ENCODE measurements around the gene COL23A1. TPM values are rescaled to one million over a fixed set of nuclear protein-coding genes. Genes with fewer than 3 reads are reported as not detected.

COL23A1 gene
- total and polyA plus RNA-seq, 4 donors: 0.76 to 4.4 (median 1.3) TPM

DNA sequence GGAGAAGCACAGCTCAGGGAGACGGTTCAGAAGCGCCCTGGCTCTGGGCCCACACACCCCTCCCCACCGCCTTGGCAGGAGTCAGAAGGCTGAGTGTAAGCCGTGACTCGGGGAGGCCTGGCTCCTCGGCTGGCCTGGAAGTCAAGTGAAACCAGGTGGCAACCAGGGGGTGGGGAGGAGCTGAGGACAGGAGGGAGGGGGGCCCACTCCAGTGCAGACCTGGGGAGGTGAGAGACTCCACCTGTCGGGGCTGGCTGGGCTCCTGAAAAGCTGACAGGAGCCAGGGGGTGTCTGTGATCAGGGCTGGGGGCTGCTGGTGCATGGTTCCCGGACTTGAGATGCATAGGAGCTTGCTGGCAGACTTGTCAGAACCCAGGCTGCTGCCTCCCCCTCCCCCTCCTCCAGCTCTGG is 207.4 kb downstream of the COL23A1 start:
- no peak overlapping the region for H3K9ac ChIP-seq (ENCODE audit: insufficient read depth in 1 of 2, low read length in 2 of 2)
- no peak overlapping the region for H3K4me3 ChIP-seq
- no peaks in the 10 kb centered on the region for H3K36me3 ChIP-seq (ENCODE audit: control insufficient read depth in 4 of 4, insufficient read depth in 4 of 4, low read length in 4 of 4)
- ATAC-seq (ENCODE audit: insufficient read depth, low FRiP score) (no peak), DNase-seq (peak; percentile 71 to 80 (median 75))
- peaks cover 0 to 69% (median 3%) of the 10 kb centered on the region in 5 donors for H3K4me1 ChIP-seq (ENCODE audit: control insufficient read depth in 5 of 5, insufficient read depth in 5 of 5, low read length in 5 of 5)
- no peaks in the 10 kb centered on the region for H3K9me3 ChIP-seq (ENCODE audit: control insufficient read depth in 4 of 4, insufficient read depth in 3 of 4, low read length in 3 of 4)
- peaks cover 0 to 19% (median 0%) of the 10 kb centered on the region in 3 donors for H3K27me3 ChIP-seq (ENCODE audit: control insufficient read depth in 3 of 3, insufficient read depth in 3 of 3, low read length in 2 of 3)
- WGBS, 2 donors: 71 to 78% methylated on average over 8 of the region's 8 CpGs
- TF ChIP-seq, protein P1, sequence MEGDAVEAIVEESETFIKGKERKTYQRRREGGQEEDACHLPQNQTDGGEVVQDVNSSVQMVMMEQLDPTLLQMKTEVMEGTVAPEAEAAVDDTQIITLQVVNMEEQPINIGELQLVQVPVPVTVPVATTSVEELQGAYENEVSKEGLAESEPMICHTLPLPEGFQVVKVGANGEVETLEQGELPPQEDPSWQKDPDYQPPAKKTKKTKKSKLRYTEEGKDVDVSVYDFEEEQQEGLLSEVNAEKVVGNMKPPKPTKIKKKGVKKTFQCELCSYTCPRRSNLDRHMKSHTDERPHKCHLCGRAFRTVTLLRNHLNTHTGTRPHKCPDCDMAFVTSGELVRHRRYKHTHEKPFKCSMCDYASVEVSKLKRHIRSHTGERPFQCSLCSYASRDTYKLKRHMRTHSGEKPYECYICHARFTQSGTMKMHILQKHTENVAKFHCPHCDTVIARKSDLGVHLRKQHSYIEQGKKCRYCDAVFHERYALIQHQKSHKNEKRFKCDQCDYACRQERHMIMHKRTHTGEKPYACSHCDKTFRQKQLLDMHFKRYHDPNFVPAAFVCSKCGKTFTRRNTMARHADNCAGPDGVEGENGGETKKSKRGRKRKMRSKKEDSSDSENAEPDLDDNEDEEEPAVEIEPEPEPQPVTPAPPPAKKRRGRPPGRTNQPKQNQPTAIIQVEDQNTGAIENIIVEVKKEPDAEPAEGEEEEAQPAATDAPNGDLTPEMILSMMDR (IDR thresholded peaks at IDR 0.05; ENCODE audit: control extremely low read depth, extremely low read depth): no peak
- H3K27ac ChIP-seq (ENCODE audit: low read depth in 1 of 2, low read length in 1 of 2): no peak overlapping the region

DNA sequence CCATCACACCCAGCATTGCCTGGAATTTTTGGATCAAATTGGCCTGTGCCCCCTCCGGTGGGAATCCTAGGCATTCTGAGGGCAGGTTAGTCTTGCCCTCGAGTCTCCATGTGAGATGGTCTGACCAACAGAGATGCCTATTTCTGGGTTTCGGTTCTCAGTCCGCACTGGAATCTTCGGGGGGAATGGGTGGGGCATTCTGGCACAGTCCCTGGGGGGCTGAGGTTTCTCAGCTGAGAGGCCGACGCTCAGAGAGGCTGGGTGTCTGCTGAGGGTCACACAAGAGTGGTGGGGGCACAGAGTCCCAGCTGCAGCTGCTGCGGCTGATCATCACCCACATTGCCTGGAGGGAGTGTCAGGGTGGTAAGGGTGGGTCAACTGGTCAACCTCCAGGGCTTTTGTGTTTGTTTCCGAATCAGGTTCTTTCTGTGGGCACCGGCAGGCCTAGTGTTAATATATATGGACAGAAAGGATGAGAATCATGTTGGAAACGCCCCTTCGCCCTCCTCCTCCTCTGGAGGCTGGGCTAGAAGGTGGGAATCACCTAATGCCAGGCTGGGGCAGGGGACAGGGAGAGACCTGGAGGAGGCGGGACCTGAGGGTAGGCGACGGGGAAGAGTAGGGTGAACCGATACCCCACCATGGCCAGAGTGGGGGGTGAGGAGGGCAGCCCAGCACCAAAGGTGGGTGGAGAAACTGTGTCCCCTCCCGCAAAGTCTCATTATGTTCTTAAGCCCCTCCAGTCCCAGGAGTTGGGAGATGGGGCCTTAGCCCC is 208.1 kb downstream of the COL23A1 start:
- Histone ChIP-seq H3K27ac (ENCODE audit: low read depth in 1 of 2, low read length in 1 of 2) (no peak overlapping the region), H3K4me3 (no peak overlapping the region), H3K27me3 (ENCODE audit: control insufficient read depth in 3 of 3, insufficient read depth in 3 of 3, low read length in 2 of 3) (peaks cover 0 to 16% (median 0%) of the 10 kb centered on the region in 3 donors), H3K9me3 (ENCODE audit: control insufficient read depth in 4 of 4, insufficient read depth in 3 of 4, low read length in 3 of 4) (no peaks in the 10 kb centered on the region), H3K4me1 (ENCODE audit: control insufficient read depth in 5 of 5, insufficient read depth in 5 of 5, low read length in 5 of 5) (peaks cover 0 to 73% (median 3%) of the 10 kb centered on the region in 5 donors), H3K36me3 (ENCODE audit: control insufficient read depth in 4 of 4, insufficient read depth in 4 of 4, low read length in 4 of 4) (no peaks in the 10 kb centered on the region), H3K9ac (ENCODE audit: insufficient read depth in 1 of 2, low read length in 2 of 2) (no peak overlapping the region)
- DNase-seq: no peak
- WGBS, 2 donors: 90 to 93% methylated on average over 17 of the region's 17 CpGs
- TF ChIP-seq, protein P1 (IDR thresholded peaks at IDR 0.05; ENCODE audit: control extremely low read depth, extremely low read depth): no peak
- no peak for ATAC-seq (ENCODE audit: insufficient read depth, low FRiP score)

DNA sequence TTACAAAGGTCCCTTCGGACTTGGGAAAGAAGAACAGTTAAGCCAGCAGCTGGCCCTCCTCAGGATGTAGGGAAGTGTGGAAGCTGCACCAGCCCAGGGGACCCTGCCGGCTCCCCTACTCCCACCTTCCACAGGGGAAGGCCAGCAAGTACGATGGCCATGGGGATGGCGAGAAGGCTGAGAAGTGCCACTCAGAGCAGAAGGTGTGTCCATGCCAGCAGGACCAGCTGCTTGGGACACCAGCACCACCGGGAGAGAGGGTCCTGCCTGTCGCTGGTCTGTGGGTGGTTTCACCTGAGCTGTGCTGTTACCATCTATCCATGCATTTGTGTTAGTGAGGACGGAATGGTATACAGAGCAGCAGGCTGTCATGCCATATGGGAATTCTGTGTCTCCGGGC is 209.0 kb downstream of the COL23A1 start:
- H3K36me3 ChIP-seq (ENCODE audit: control insufficient read depth in 4 of 4, insufficient read depth in 4 of 4, low read length in 4 of 4): no peaks in the 10 kb centered on the region
- 94% methylated on average over 8 of the region's 8 CpGs for WGBS, 2 donors

More for the DNA sequence above, 209.0 kb downstream of the COL23A1 start:
- Histone ChIP-seq H3K27me3 (ENCODE audit: control insufficient read depth in 3 of 3, insufficient read depth in 3 of 3, low read length in 2 of 3) (peaks cover 0 to 11% (median 0%) of the 10 kb centered on the region in 3 donors), H3K9me3 (ENCODE audit: control insufficient read depth in 4 of 4, insufficient read depth in 3 of 4, low read length in 3 of 4) (no peaks in the 10 kb centered on the region), H3K4me1 (ENCODE audit: control insufficient read depth in 5 of 5, insufficient read depth in 5 of 5, low read length in 5 of 5) (peaks cover 0 to 76% (median 7%) of the 10 kb centered on the region in 5 donors), H3K9ac (ENCODE audit: insufficient read depth in 1 of 2, low read length in 2 of 2) (no peak overlapping the region), H3K4me3 (no peak overlapping the region), H3K27ac (ENCODE audit: low read depth in 1 of 2, low read length in 1 of 2) (no peak overlapping the region)
- TF ChIP-seq, protein P1 (IDR thresholded peaks at IDR 0.05; ENCODE audit: control extremely low read depth, extremely low read depth): no peak
- ATAC-seq (ENCODE audit: insufficient read depth, low FRiP score): no peak
- no peak for DNase-seq
